Suprapubic skin (tissue), 3 donors: ENCODE data around the gene FAM110A.

ENCODE experiments used
- CTCF ChIP-seq, 2 donors: fragments of 200-600 bp in 1 of 2; fragments of 450-650 bp in 1 of 2; sonication (generic) in 1 of 2; IDR thresholded peaks; one replicate each; pipeline ENCODE4 v1.5.1; 2016 to 2019; ENCODE audit warnings: antibody characterized with exemption in 2 of 2, mild to moderate bottlenecking in 1 of 2, moderate library complexity in 1 of 2
- POLR2A ChIP-seq, 2 donors: fragments of 450-650 bp; IDR thresholded peaks; one replicate each; pipeline ENCODE4 v1.6.1; 2017; ENCODE audit warnings: antibody characterized with exemption in 2 of 2, mild to moderate bottlenecking in 2 of 2, moderate library complexity in 2 of 2

GRCh38 chr20:891058-891705 is 57.7 kb downstream of the FAM110A start:
- TF ChIP-seq CTCF (IDR thresholded peaks at IDR 0.05), result no peak
- no peak for TF ChIP-seq POLR2A (IDR thresholded peaks at IDR 0.05)
